HepG2 (cell line): ENCODE data around the gene CSTB. TPM values are rescaled to one million over a fixed set of nuclear protein-coding genes. Genes with fewer than 3 reads are reported as not detected.

Experiments used
- AGO1 ChIP-seq: fragments of 200-400 bp; formaldehyde crosslinking; IDR thresholded peaks from 2 replicates; pipeline ENCODE4 v1.6.1; 2017; ENCODE audit warnings: mild to moderate bottlenecking, low read depth, low read length, moderate library complexity; ENCODE audit not compliant: poor library complexity, severe bottlenecking
- AKNA ChIP-seq: sonication (generic); formaldehyde crosslinking; IDR thresholded peaks from 2 replicates; pipeline ENCODE4 v1.4.0; 2020; ENCODE audit warnings: missing genetic modification reagents, borderline replicate concordance
- BRCA1 ChIP-seq: sonication (generic); formaldehyde crosslinking; IDR thresholded peaks from 2 replicates; pipeline ENCODE4 v1.4.0; 2020; ENCODE audit warnings: missing genetic modification reagents
- SMARCE1 ChIP-seq: fragments of 450-650 bp; IDR thresholded peaks from 2 replicates; pipeline ENCODE4 v1.6.1; 2017; ENCODE audit warnings: borderline replicate concordance
- SNAPC4 ChIP-seq: sonication (generic); formaldehyde crosslinking; IDR thresholded peaks from 2 replicates; pipeline ENCODE4 v1.4.0; 2020; ENCODE audit warnings: mild to moderate bottlenecking, missing genetic modification reagents
- SP4 ChIP-seq: sonication (generic); formaldehyde crosslinking; IDR thresholded peaks from 2 replicates; pipeline ENCODE4 v1.8.1; 2023; ENCODE audit warnings: mild to moderate bottlenecking, missing genetic modification reagents
- TBX3 ChIP-seq: fragments of 450-650 bp; IDR thresholded peaks from 2 replicates; pipeline ENCODE4 v1.6.1; 2017; ENCODE audit warnings: antibody characterized with exemption, mild to moderate bottlenecking, inconsistent platforms, borderline replicate concordance
- TCF12 ChIP-seq, 2 experiments: fragments of 450-650 bp in 1 of 2; sonication (generic) in 1 of 2; formaldehyde crosslinking in 1 of 2; IDR thresholded peaks; 2 replicates each; pipeline versions ENCODE4 v1.6.1 to v1.8.0; 2017 to 2022; ENCODE audit warnings: antibody characterized with exemption in 1 of 2, mild to moderate bottlenecking in 1 of 2, missing genetic modification reagents in 1 of 2, moderate library complexity in 1 of 2
- ZMAT5 ChIP-seq: sonication (generic); formaldehyde crosslinking; IDR thresholded peaks from 2 replicates; pipeline ENCODE4 v1.5.0; 2020; ENCODE audit warnings: mild to moderate bottlenecking, low read depth, missing genetic modification reagents, borderline replicate concordance
- ZNF280D ChIP-seq: sonication (generic); formaldehyde crosslinking; IDR thresholded peaks from 2 replicates; pipeline ENCODE4 v1.5.1; 2020; ENCODE audit warnings: mild to moderate bottlenecking, missing genetic modification reagents
- ZNF558 ChIP-seq: sonication (generic); formaldehyde crosslinking; IDR thresholded peaks from 2 replicates; pipeline ENCODE4 v1.9.0; 2022; ENCODE audit warnings: mild to moderate bottlenecking, missing genetic modification reagents, borderline replicate concordance
- ZNF850 ChIP-seq: sonication (generic); formaldehyde crosslinking; conservative IDR thresholded peaks from 2 replicates; pipeline ENCODE4 v1.9.0; 2021; ENCODE audit warnings: mild to moderate bottlenecking, missing genetic modification reagents
- polyA plus RNA-seq, 8 experiments: library from polyadenylated mRNA; depleted of rRNA in 3 of 8; stranded (reverse) in 7 of 8; unstranded in 1 of 8; fragments of >200 nt; fragmentation: Illumina TruSeq in 4 of 8; extraction: Trizol in 4 of 8; gene quantifications; 2 replicates each; pipeline versions ENCODE4 v1.2.1 to v1.2.3, GENCODE V29; 2011 to 2016; ENCODE audit warnings: low read depth in 4 of 8, missing spikeins in 1 of 8, mixed read lengths in 1 of 8; ENCODE audit not compliant: insufficient read depth in 1 of 8
- total RNA-seq, 5 experiments: library from RNA; depleted of rRNA; stranded (reverse); fragments of >200 nt; fragmentation: Illumina TruSeq; extraction: Trizol; gene quantifications; 2 replicates each; pipeline ENCODE4 v1.2.3, GENCODE V29; 2016; ENCODE audit warnings: low read depth in 1 of 5
- TF ChIP-seq, protein P1 (sequence below): sonication (generic); formaldehyde crosslinking; IDR thresholded peaks from 2 replicates; pipeline ENCODE4 v1.8.0; 2022; ENCODE audit warnings: mild to moderate bottlenecking, missing genetic modification reagents, moderate library complexity

CSTB gene
- total and polyA plus RNA-seq, 2 of the 13 experiments (the other 11 are each of a cell fraction or from before 2014, with no cell fraction given), result 11.7 to 94.1 TPM

- TF ChIP-seq ZNF280D (no peak), AGO1 (no peak), SNAPC4 (CRISPR knock-in tag) (0 out of 2 replicates have a peak, but pooled peaks have one; percentile 45), AKNA (CRISPR knock-in tag) (no peak), ZNF558 (no peak), SP4 (CRISPR knock-in tag) (0 out of 2 replicates have a peak, but pooled peaks have one; percentile 10), TBX3 (no peak), TCF12 (IDR thresholded peaks at IDR 0.05) (no peak), TCF12 (CRISPR knock-in tag; IDR thresholded peaks at IDR 0.05) (no peak), ZMAT5 (CRISPR knock-in tag) (no peak), SMARCE1 (no peak), ZNF850 (CRISPR knock-in tag) (no peak), BRCA1 (CRISPR knock-in tag) (no peak)
- TF ChIP-seq, protein P1, sequence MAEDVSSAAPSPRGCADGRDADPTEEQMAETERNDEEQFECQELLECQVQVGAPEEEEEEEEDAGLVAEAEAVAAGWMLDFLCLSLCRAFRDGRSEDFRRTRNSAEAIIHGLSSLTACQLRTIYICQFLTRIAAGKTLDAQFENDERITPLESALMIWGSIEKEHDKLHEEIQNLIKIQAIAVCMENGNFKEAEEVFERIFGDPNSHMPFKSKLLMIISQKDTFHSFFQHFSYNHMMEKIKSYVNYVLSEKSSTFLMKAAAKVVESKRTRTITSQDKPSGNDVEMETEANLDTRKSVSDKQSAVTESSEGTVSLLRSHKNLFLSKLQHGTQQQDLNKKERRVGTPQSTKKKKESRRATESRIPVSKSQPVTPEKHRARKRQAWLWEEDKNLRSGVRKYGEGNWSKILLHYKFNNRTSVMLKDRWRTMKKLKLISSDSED, result no peak
Measured at GRCh38 chr21:43790010-43790524, 14.0 kb upstream of the CSTB start (continued).
